HEK293 (cell line): ENCODE data around the gene B3GALNT1.

Experiments
- CTCF ChIA-PET: fragments of 350-600 bp; formaldehyde crosslinking; extraction: SDS; loops from one replicate; lab custom pipeline; 2021; ENCODE audit warnings: antibody characterized with exemption; lab: Yijun Ruan, JAX
- POLR2A ChIA-PET: fragments of 300-600 bp; formaldehyde crosslinking; extraction: SDS; loops from one replicate; lab custom pipeline; 2020; ENCODE audit warnings: antibody characterized with exemption, inconsistent platforms; lab: Yijun Ruan, JAX
- H3K27ac ChIP-seq: fragments of 200-500 bp; sonication (Bioruptor generic); 2 replicates; pipeline ENCODE4 v1.5.1; 2014; ENCODE audit warnings: low read depth, low read length, control low read depth, inconsistent platforms; ENCODE audit errors: extremely low read depth
- H3K36me3 ChIP-seq, 2 experiments: fragments of 200-500 bp in 1 of 2; sonication (Bioruptor generic) in 1 of 2; 1 replicate in 1 of 2; 2 replicates in 1 of 2; pipeline ENCODE4 v1.5.1; 2014 to 2017; ENCODE audit warnings: inconsistent platforms in 2 of 2, low read length in 2 of 2; ENCODE audit not compliant: control insufficient read depth in 2 of 2, insufficient read depth in 1 of 2
- H3K4me1 ChIP-seq: fragments of 200-500 bp; sonication (Bioruptor generic); 2 replicates; pipeline ENCODE4 v1.5.1; 2014; ENCODE audit warnings: mild to moderate bottlenecking, low read length, inconsistent platforms; ENCODE audit not compliant: control insufficient read depth, insufficient read depth
- H3K4me3 ChIP-seq: 2 replicates; pipeline ENCODE4 v1.5.1; 2011; ENCODE audit warnings: low read depth, mild to moderate bottlenecking, control low read depth, low read length, moderate library complexity
- H3K9me3 ChIP-seq: fragments of 200-500 bp; sonication (Bioruptor generic); 2 replicates; pipeline ENCODE4 v1.5.1; 2014; ENCODE audit warnings: low read depth, low read length, inconsistent platforms; ENCODE audit not compliant: control insufficient read depth, insufficient read depth
- IKZF3 ChIP-seq: fragments of 450-650 bp; IDR thresholded peaks from 2 replicates; pipeline ENCODE4 v1.5.0; 2018; ENCODE audit warnings: missing biosample characterization, mild to moderate bottlenecking, missing genetic modification characterization, moderate library complexity
- KLF10 ChIP-seq: fragments of 450-650 bp; IDR thresholded peaks from 2 replicates; pipeline ENCODE4 v1.5.1; 2018; ENCODE audit warnings: missing biosample characterization, mild to moderate bottlenecking, missing genetic modification characterization
- YY1 ChIP-seq: fragments of 450-650 bp; formaldehyde crosslinking; IDR thresholded peaks from 2 replicates; pipeline ENCODE4 v1.5.1; 2018; ENCODE audit warnings: missing biosample characterization, missing genetic modification characterization
- ZFP41 ChIP-seq: fragments of 450-650 bp; formaldehyde crosslinking; IDR thresholded peaks from 2 replicates; pipeline ENCODE4 v1.5.1; 2016; ENCODE audit warnings: missing biosample characterization, missing genetic modification characterization, borderline replicate concordance
- ZNF140 ChIP-seq: fragments of 450-650 bp; formaldehyde crosslinking; IDR thresholded peaks from 2 replicates; pipeline ENCODE4 v1.5.1; 2016; ENCODE audit warnings: missing biosample characterization, missing genetic modification characterization
- ZNF184 ChIP-seq: fragments of 450-650 bp; IDR thresholded peaks from 2 replicates; pipeline ENCODE4 v1.5.1; 2018; ENCODE audit warnings: missing biosample characterization, mild to moderate bottlenecking, missing genetic modification characterization
- ZNF19 ChIP-seq: fragments of 450-650 bp; formaldehyde crosslinking; IDR thresholded peaks from 2 replicates; pipeline ENCODE4; 2016; ENCODE audit warnings: missing biosample characterization, missing genetic modification characterization, low read depth
- ZNF311 ChIP-seq: fragments of 450-650 bp; formaldehyde crosslinking; IDR thresholded peaks from 2 replicates; pipeline ENCODE4 v1.5.1; 2017; ENCODE audit warnings: missing biosample characterization, missing genetic modification characterization, borderline replicate concordance
- ZNF350 ChIP-seq: fragments of 450-650 bp; formaldehyde crosslinking; IDR thresholded peaks from 2 replicates; pipeline ENCODE4 v1.5.0; 2017; ENCODE audit warnings: missing biosample characterization, mild to moderate bottlenecking, missing genetic modification characterization
- ZNF404 ChIP-seq: fragments of 450-650 bp; formaldehyde crosslinking; IDR thresholded peaks from 2 replicates; pipeline ENCODE4 v1.5.1; 2017; ENCODE audit warnings: missing biosample characterization, missing genetic modification characterization
- ZNF426 ChIP-seq: fragments of 450-650 bp; formaldehyde crosslinking; IDR thresholded peaks from 2 replicates; pipeline ENCODE4 v1.5.1; 2017; ENCODE audit warnings: missing biosample characterization, missing genetic modification characterization, mild to moderate bottlenecking, inconsistent platforms, moderate library complexity
- ZNF501 ChIP-seq: fragments of 450-650 bp; formaldehyde crosslinking; IDR thresholded peaks from 2 replicates; pipeline ENCODE4 v1.5.1; 2016; ENCODE audit warnings: missing biosample characterization, missing genetic modification characterization
- ZNF514 ChIP-seq: fragments of 450-650 bp; formaldehyde crosslinking; IDR thresholded peaks from 2 replicates; pipeline ENCODE4 v1.5.1; 2016; ENCODE audit warnings: missing biosample characterization, missing genetic modification characterization
- ZNF629 ChIP-seq: fragments of 450-650 bp; formaldehyde crosslinking; IDR thresholded peaks from 2 replicates; pipeline ENCODE4 v1.5.1; 2017; ENCODE audit warnings: missing biosample characterization, missing genetic modification characterization
- ZNF660 ChIP-seq: fragments of 450-650 bp; IDR thresholded peaks from 2 replicates; pipeline ENCODE4 v1.5.1; 2018; ENCODE audit warnings: missing biosample characterization, mild to moderate bottlenecking, missing genetic modification characterization
- ZNF670 ChIP-seq: fragments of 450-650 bp; formaldehyde crosslinking; IDR thresholded peaks from 2 replicates; pipeline ENCODE4 v1.5.1; 2016; ENCODE audit warnings: missing biosample characterization, missing genetic modification characterization, low read depth
- ZNF830 ChIP-seq: fragments of 450-650 bp; IDR thresholded peaks from 2 replicates; pipeline ENCODE4 v1.5.0; 2018; ENCODE audit warnings: missing biosample characterization, missing genetic modification characterization, low read depth, mild to moderate bottlenecking, moderate library complexity
- TF ChIP-seq, protein P1 (sequence below): fragments of 450-650 bp; formaldehyde crosslinking; IDR thresholded peaks from 2 replicates; pipeline ENCODE4 v1.5.1; 2016; ENCODE audit warnings: missing biosample characterization, missing genetic modification characterization
- TF ChIP-seq, protein P2 (sequence below): fragments of 450-650 bp; formaldehyde crosslinking; IDR thresholded peaks from 2 replicates; pipeline ENCODE4 v1.5.1; 2016; ENCODE audit warnings: missing biosample characterization, missing genetic modification characterization
- TF ChIP-seq, protein P3 (sequence below): fragments of 450-650 bp; formaldehyde crosslinking; IDR thresholded peaks from 2 replicates; pipeline ENCODE4 v1.5.1; 2017; ENCODE audit warnings: missing biosample characterization, missing genetic modification characterization
- TF ChIP-seq, protein P4 (sequence below): fragments of 450-650 bp; formaldehyde crosslinking; IDR thresholded peaks from 2 replicates; pipeline ENCODE4 v1.5.1; 2016; ENCODE audit warnings: missing biosample characterization, missing genetic modification characterization

Gene B3GALNT1

DNA sequence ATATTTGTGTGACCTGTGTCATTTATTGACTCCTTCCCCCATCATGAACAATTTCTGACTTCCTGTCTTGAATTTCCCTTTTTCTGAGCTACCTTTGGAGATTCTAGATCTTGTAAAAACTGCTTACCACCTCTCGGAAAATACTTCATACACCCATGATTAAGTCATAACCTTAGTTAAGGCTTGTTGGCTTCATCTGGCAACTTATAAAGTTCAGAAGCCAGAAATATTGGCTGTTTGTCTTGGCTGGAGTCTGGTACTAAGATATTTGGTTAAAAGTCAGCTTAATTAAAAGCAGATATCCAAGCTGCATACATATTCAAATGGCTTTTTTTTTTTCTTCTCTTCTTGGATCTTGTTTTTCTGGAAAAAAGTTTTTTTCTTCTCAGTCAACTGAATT lies 37.3 kb upstream of the B3GALNT1 start:
- Histone ChIP-seq H3K27ac (no peak overlapping the region), H3K9me3 (no peaks in the 10 kb centered on the region), H3K36me3 (no peaks in the 10 kb centered on the region), H3K4me3 (no peak overlapping the region), H3K4me1 (no peaks in the 10 kb centered on the region)
- CTCF ChIA-PET, result no interaction called here
- POLR2A ChIA-PET, result no interaction called here
- TF ChIP-seq ZNF140 (tag by site-specific recombination) (no peak), ZNF350 (no peak), IKZF3 (no peak), ZNF501 (tag by site-specific recombination) (no peak)

DNA sequence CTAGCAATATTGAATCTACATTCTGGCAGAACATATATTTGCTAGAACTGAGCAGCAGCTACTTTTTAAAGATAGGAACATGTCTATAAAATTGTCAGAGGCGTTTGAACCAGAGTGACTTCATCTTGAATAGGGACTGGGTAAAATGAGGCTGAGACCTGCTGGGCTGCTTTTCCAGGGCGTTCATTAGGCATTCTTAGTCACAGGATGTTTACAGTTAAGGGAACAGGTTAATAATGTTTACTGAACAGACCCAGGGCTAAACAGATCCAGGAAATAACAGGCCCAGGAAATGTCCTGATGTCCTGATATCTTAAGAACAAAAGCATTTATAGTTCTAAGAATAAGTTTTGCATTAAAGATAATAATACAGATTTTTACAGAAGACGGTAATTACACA lies 34.5 kb upstream of the B3GALNT1 start:
- H3K27ac ChIP-seq, result no peak overlapping the region
- CTCF ChIA-PET, result no interaction called here

DNA sequence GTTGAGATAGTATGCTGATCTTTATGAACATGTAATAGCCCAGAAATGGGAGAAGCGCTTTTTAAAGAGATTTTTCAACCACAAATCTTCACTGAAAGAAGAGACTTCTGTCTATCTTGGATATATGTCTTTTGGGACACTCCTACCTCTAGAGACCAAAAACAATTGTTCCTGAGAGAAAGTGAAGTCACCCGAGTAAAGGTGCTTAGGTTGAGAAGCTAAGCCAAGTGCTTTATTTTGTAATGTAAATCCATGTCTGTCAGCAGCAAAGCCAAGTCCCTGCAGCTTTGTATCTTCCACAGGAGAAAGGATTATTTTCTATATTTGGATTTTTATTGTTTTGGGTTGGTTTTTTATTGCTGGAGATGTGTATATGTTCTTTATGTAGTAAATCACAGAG lies 32.1 kb upstream of the B3GALNT1 start:
- ChIA-PET CTCF (interaction anchor here (0.6 kb wide), 1 partner anchor 24 kb away, joined by 5 read pairs; no protein-coding TSS in a partner anchor), POLR2A (no interaction called here)
- no peaks in the 10 kb centered on the region for H3K36me3 ChIP-seq

More for the DNA sequence above, 34.5 kb upstream of the B3GALNT1 start:
- H3K4me1 ChIP-seq, result no peaks in the 10 kb centered on the region
- TF ChIP-seq ZNF514 (tag by site-specific recombination), result no peak
- no peak for TF ChIP-seq YY1 (tag by site-specific recombination)
- no peak for TF ChIP-seq ZFP41 (tag by site-specific recombination)
- TF ChIP-seq, protein P1, sequence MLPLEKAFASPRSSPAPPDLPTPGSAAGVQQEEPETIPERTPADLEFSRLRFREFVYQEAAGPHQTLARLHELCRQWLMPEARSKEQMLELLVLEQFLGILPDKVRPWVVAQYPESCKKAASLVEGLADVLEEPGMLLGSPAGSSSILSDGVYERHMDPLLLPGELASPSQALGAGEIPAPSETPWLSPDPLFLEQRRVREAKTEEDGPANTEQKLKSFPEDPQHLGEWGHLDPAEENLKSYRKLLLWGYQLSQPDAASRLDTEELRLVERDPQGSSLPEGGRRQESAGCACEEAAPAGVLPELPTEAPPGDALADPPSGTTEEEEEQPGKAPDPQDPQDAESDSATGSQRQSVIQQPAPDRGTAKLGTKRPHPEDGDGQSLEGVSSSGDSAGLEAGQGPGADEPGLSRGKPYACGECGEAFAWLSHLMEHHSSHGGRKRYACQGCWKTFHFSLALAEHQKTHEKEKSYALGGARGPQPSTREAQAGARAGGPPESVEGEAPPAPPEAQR, result no peak
- TF ChIP-seq ZNF184 (tag by site-specific recombination), result no peak
- TF ChIP-seq ZNF670 (tag by site-specific recombination), result no peak
- no peak for TF ChIP-seq ZNF19 (tag by site-specific recombination)
- TF ChIP-seq ZNF426 (tag by site-specific recombination), result no peak
- H3K9me3 ChIP-seq, result no peaks in the 10 kb centered on the region
- POLR2A ChIA-PET, result no interaction called here
- no peak overlapping the region for H3K4me3 ChIP-seq
- no peaks in the 10 kb centered on the region for H3K36me3 ChIP-seq

More for the DNA sequence above, 32.1 kb upstream of the B3GALNT1 start:
- Histone ChIP-seq H3K4me1 (no peaks in the 10 kb centered on the region), H3K9me3 (no peaks in the 10 kb centered on the region), H3K4me3 (no peak overlapping the region), H3K27ac (no peak overlapping the region)
- TF ChIP-seq ZNF830 (tag by site-specific recombination), result no peak
- no peak for TF ChIP-seq ZNF311
- TF ChIP-seq ZNF501 (tag by site-specific recombination), result no peak
- no peak for TF ChIP-seq ZNF629 (tag by site-specific recombination)
- no peak for TF ChIP-seq KLF10 (tag by site-specific recombination)
- no peak for TF ChIP-seq ZNF404 (tag by site-specific recombination)
- TF ChIP-seq, protein P2, sequence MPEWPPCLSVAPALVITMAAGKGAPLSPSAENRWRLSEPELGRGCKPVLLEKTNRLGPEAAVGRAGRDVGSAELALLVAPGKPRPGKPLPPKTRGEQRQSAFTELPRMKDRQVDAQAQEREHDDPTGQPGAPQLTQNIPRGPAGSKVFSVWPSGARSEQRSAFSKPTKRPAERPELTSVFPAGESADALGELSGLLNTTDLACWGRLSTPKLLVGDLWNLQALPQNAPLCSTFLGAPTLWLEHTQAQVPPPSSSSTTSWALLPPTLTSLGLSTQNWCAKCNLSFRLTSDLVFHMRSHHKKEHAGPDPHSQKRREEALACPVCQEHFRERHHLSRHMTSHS (tag by site-specific recombination), result no peak
- TF ChIP-seq ZNF19 (tag by site-specific recombination), result no peak
- TF ChIP-seq, protein P3, sequence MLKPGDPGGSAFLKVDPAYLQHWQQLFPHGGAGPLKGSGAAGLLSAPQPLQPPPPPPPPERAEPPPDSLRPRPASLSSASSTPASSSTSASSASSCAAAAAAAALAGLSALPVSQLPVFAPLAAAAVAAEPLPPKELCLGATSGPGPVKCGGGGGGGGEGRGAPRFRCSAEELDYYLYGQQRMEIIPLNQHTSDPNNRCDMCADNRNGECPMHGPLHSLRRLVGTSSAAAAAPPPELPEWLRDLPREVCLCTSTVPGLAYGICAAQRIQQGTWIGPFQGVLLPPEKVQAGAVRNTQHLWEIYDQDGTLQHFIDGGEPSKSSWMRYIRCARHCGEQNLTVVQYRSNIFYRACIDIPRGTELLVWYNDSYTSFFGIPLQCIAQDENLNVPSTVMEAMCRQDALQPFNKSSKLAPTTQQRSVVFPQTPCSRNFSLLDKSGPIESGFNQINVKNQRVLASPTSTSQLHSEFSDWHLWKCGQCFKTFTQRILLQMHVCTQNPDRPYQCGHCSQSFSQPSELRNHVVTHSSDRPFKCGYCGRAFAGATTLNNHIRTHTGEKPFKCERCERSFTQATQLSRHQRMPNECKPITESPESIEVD (tag by site-specific recombination), result no peak
- TF ChIP-seq, protein P4, sequence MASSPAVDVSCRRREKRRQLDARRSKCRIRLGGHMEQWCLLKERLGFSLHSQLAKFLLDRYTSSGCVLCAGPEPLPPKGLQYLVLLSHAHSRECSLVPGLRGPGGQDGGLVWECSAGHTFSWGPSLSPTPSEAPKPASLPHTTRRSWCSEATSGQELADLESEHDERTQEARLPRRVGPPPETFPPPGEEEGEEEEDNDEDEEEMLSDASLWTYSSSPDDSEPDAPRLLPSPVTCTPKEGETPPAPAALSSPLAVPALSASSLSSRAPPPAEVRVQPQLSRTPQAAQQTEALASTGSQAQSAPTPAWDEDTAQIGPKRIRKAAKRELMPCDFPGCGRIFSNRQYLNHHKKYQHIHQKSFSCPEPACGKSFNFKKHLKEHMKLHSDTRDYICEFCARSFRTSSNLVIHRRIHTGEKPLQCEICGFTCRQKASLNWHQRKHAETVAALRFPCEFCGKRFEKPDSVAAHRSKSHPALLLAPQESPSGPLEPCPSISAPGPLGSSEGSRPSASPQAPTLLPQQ, result no peak
- TF ChIP-seq ZNF660, result no peak
- TF ChIP-seq, all 188 proteins: peak for 0
